AG04449 (cell line): ENCODE data around the gene TRERF1.

Experiments
- CTCF ChIA-PET: fragments of 350-600 bp; formaldehyde crosslinking; extraction: SDS; loops from one replicate; lab custom pipeline; 2021; ENCODE audit warnings: antibody characterized with exemption; lab: Yijun Ruan, JAX
- POLR2A ChIA-PET: fragments of 400-600, 350-600 bp; formaldehyde crosslinking; extraction: SDS; loops from one replicate; lab custom pipeline; 2020; ENCODE audit warnings: antibody characterized with exemption, inconsistent platforms; lab: Yijun Ruan, JAX
- DNase-seq: peaks from one replicate; pipeline ENCODE4 v3.0.0-alpha.2; 2010; ENCODE audit warnings: low read depth, low spot score
- H3K4me3 ChIP-seq: 2 replicates; pipeline ENCODE4 v1.5.1; 2011; ENCODE audit warnings: low read depth, mild to moderate bottlenecking, control low read depth, low read length
- TF ChIP-seq, protein P1 (sequence below): IDR thresholded peaks from one replicate; pipeline ENCODE4 v1.5.1; 2011; ENCODE audit warnings: mild to moderate bottlenecking, moderate library complexity, low read length, control low read depth, inconsistent platforms; ENCODE audit not compliant: insufficient read depth; ENCODE audit errors: missing control alignments

TRERF1 gene

DNA sequence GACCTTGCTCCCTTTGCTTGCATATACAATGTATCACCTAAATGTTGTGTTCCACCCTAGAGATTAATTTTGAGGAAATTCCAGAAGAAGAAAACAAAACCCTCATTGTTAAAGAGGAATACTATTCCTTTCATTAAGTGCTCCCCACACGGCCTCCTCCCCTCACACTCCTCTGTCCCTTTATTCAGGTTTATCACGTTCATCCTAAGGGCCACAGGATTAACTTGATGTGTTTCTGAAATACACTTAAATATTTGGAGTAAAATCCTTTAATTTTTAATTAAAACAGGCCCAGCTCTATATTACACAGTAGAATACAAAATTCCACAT is 144.6 kb downstream of the TRERF1 start:
- ChIA-PET CTCF (interaction anchor here (1.0 to 2.7 kb wide), 4 partner anchors 11 to 241 kb away, joined by 3 to 10 read pairs (median 6); no protein-coding TSS in a partner anchor), POLR2A (no interaction called here)
- no peak for DNase-seq
- TF ChIP-seq, protein P1, sequence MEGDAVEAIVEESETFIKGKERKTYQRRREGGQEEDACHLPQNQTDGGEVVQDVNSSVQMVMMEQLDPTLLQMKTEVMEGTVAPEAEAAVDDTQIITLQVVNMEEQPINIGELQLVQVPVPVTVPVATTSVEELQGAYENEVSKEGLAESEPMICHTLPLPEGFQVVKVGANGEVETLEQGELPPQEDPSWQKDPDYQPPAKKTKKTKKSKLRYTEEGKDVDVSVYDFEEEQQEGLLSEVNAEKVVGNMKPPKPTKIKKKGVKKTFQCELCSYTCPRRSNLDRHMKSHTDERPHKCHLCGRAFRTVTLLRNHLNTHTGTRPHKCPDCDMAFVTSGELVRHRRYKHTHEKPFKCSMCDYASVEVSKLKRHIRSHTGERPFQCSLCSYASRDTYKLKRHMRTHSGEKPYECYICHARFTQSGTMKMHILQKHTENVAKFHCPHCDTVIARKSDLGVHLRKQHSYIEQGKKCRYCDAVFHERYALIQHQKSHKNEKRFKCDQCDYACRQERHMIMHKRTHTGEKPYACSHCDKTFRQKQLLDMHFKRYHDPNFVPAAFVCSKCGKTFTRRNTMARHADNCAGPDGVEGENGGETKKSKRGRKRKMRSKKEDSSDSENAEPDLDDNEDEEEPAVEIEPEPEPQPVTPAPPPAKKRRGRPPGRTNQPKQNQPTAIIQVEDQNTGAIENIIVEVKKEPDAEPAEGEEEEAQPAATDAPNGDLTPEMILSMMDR, result no peak
- no peak overlapping the region for H3K4me3 ChIP-seq

DNA sequence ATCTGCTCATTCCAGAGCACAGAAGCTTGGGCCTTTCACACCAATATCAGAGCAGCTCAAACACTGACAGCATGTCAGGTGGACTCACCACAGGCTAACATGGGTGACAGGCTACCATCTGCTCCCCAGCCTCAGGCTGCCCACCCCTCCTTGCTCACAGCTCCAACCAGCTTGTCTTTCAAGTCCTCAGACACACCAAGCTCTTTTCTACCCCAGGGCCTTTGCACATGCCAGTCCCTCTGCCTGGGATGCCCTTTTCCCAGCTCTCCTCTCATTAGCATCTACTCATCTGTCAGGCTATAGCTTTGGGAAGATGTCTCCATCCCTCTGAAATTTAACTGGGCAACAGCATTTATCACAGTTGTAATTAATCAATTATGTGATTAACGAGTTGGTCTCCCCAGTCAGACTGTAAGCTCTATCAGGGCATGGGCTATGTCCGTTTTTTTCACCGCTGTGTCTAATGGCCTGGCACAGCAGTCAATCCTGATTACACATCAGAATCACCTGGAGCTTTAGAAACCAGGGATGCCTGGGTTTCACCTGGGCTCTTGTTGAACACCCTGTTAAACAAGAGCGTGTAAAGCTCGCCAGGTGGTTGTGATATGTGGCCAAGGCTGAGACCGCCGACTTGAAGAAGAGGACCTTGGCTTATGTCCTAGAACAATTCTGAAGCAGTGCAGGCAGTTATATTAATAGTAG is 145.1 kb downstream of the TRERF1 start:
- no peak for DNase-seq
- no peak overlapping the region for H3K4me3 ChIP-seq
- TF ChIP-seq, protein P1, result no peak
- POLR2A ChIA-PET, result no interaction called here
- CTCF ChIA-PET, result interaction anchor here (1.5 to 2.7 kb wide), 3 partner anchors 10 to 241 kb away, joined by 3 to 10 read pairs (median 9); no protein-coding TSS in a partner anchor

DNA sequence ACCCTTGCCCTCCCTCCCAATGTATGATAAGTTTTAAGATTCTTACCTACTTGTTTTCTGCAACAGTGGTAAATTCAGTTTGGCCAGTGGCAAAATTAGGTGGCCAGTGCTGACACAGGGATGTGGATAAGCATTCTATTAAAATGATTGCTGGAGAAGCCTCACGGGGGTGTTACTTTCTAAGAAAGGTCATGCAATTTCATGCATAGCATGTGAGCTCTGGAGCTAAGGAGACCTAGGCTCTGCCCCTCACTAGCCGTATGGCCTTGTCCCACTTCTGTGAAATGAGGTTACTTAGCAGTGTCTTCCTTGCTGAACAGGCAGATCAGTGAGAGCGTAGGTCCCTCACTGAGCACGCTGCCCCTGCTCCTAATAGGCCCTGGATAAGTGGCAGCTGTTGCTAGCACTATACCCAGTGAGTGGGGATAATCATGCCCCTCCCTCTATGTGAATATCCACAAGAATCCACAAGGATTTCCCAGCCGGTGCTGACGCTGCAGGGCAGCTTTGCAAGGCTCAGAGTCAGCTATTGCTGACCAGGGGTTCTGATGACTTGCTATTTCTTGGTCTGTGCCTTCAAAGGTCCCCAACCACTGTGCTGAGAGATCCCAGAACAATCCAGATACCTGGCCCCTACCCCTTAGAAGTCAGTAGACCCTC is 147.5 kb downstream of the TRERF1 start:
- no peak for DNase-seq
- TF ChIP-seq, protein P1, result no peak
- ChIA-PET CTCF (interaction anchor here (1.1 to 1.3 kb wide), 4 partner anchors 14 to 243 kb away, joined by 3 read pairs; no protein-coding TSS in a partner anchor), POLR2A (no interaction called here)
- H3K4me3 ChIP-seq, result no peak overlapping the region

DNA sequence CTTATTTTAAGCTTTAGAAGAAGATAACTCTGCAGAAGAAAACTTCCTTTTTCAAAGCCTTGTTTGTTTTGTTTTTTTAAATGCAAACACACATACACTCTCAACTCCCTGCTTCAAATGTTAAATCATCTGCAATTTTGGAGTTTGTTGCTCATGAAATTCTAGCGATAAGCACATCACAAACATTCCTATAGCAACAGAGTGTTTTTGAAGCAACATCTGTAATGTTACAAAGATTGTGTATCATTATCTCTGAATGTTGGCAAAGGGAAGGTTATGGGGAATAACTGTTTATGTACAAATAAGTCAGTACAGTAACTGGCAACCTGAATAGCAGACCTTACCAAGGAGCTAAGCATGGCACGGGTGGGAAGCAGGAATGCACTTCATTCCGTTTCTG is 149.3 kb downstream of the TRERF1 start:
- TF ChIP-seq, protein P1, result no peak
- no peak for DNase-seq
- CTCF ChIA-PET, result interaction anchor here (1.3 to 2.5 kb wide), 3 partner anchors 11 to 245 kb away, joined by 3 to 14 read pairs (median 7); no protein-coding TSS in a partner anchor
- no peak overlapping the region for H3K4me3 ChIP-seq
- POLR2A ChIA-PET, result no interaction called here

DNA sequence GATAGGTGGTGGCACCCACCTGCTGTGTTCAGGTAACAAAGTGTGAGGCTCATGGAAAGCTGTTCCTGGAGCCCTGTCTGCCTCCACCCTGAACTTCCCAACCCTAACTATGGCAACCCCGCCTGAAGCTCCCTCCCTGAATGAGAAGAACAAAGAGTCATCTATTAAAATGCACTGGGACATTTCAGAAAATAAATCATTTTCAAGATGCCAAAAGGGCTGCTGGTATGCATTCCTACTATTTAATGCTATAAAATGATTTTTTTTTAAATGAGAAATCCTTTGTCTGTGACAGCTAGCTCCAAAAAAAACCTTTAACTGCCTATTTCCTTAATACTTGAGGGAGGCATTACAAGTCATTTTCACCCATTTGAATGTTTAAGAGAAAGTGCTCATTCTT is 149.7 kb downstream of the TRERF1 start:
- no peak overlapping the region for H3K4me3 ChIP-seq
- no peak for DNase-seq
- CTCF ChIA-PET, result interaction anchor here (1.3 to 2.5 kb wide), 3 partner anchors 12 to 245 kb away, joined by 3 to 14 read pairs (median 7); no protein-coding TSS in a partner anchor
- POLR2A ChIA-PET, result no interaction called here
- TF ChIP-seq, protein P1, result no peak

DNA sequence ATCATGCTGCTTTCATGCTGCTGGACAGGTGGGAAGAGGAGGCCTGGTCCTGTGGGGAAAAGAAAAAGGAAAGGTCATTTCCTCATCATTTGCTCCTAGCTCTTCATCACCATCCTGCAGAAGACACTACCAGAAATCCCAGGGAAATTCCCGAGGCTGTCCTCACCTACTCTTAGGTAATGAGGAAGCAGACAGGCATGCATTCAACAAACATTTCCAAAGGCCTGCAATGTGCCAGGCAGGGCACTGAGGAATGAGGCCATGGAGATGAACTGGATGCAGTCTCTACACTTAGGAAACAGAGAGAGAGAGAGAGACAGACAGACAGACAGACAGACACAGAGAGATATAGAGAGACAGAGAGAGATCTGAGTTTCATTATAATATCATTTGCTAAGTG is 151.0 kb downstream of the TRERF1 start:
- TF ChIP-seq, protein P1, result no peak
- no peak overlapping the region for H3K4me3 ChIP-seq
- POLR2A ChIA-PET, result no interaction called here
- DNase-seq, result no peak
- CTCF ChIA-PET, result interaction anchor here (1.2 to 2.6 kb wide), 6 partner anchors 13 to 247 kb away, joined by 3 to 14 read pairs (median 6); no protein-coding TSS in a partner anchor
